Daoy (cell line): Measurements from ENCODE around the gene SLX1B. TPM values are rescaled to one million over a fixed set of nuclear protein-coding genes. Genes with fewer than 3 reads are reported as not detected.
"Not testable (repeated sequence)": the region's sequence is repeated elsewhere in the genome, so short reads cannot be mapped to it uniquely, and the experiment has no call there.

Experiments used
- DNase-seq: peaks from one replicate; pipeline ENCODE4 v3.0.0-alpha.2; 2015; ENCODE audit warnings: low read depth
- total RNA-seq: library from RNA; depleted of rRNA; stranded (reverse); fragments of >200 nt; shearing (Covaris generic); gene quantifications from 2 replicates; pipeline ENCODE4 v1.2.3, GENCODE V29; 2014; rRNA removed

SLX1B gene
- 10.4 and 22.5 TPM in 2 replicates for total RNA-seq

DNA sequence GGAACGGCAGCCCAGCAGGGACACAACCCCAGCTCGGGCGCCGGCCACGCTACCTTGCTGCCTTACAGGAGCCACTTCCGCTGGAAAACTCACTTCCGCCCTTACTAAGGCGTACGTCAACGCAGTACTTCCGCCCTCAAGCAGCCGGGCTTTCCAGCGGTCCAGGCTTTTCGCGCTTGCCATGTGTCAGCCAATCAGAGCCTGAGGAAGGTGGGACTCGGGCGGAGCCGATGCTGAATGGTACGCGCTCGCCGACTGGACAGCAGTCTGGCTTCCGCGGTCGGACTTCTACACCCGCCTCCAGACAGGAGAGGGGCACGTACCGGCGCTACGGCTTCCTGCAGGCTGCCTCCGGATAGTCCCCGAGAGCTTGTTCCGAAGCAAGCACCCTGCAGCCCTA is at the start of gene SLX1B, which contains the start of gene BOLA2:
SLX1B (plus strand) TSS at position 265 of the 400 bp plus-strand sequence.
BOLA2 (minus strand) TSS at position 83 of the 400 bp plus-strand sequence. CDS start 98 bp downstream, outside the sequence.
- not testable (repeated sequence) for DNase-seq

DNA sequence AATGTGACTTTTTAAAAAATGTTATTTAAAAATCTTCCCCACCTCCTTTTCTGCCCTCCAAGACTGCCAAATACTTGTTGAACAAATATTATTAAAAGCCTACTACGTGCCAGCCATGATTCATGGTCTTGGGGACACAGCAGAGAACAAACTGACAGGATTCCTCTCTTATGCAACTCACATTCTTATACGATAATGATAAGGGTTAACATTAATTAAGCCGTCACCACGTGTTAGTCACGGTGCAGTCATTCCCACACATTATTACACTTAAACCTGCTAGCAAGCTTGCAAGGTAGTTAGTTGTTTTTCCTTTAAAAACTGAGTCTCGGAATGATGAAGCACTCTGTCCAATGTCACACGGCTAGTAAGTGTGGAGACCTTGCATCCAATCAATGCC is 49.1 kb upstream of the SLX1B start:
- peak; percentile 29 for DNase-seq

DNA sequence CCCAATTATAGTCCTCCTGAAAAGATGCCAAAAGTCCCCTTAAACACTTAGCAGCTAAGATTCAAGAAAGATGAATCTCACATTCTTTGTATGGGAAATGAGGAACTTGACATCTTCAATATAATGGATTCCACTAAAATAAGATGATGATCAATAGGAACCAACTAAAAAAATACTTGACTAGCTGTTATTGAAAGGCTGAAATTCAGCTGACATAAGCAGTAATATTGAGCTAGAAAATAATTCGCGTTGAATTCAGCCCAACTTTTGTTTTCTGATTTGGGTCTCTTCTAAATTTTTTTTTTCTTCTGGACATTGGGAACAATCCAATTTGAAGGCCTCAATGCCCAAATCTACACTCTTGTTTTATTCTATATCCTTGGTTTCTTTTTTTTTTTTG is 30.7 kb upstream of the SLX1B start:
- not testable (repeated sequence) for DNase-seq

DNA sequence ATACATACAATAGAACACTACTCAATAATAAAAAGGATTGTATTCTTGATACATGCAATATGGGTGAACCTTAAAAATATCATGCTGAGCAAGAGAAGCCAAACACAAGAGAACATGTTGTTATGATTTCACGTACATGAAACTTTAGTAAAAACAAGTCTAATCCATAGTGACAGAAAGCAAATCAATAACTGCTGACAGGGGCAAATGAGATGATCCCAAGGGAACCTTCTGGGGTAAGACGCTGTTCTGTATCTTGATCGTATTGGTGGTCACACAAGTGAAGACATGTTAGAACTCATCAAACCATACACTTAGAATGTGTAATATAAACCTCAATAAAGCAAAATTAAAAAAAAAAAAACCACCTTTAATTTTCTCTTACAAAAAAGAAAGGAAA is 28.9 kb upstream of the SLX1B start:
- DNase-seq, result not testable (repeated sequence)

DNA sequence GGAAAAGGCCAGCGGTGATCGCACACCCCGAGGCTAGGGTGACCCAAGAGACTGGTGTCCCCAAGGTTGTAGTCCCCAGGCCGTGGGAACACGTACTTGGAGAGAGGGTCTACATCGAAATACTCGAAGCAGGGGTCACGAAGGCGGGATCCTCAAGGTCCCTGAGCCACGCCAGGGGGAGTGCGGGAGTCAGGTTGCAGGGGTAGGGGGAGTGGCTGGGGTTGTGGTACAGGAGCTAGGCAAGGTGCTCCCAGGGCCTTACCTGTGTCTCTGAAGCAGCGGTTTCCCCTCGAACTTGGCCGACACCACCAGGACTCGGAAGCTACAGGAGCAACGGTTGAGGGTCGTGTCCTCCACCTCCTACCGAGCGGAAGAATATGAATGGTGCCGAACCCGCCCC is 579 bp upstream of the SLX1B start:
- DNase-seq, result not testable (repeated sequence)

DNA sequence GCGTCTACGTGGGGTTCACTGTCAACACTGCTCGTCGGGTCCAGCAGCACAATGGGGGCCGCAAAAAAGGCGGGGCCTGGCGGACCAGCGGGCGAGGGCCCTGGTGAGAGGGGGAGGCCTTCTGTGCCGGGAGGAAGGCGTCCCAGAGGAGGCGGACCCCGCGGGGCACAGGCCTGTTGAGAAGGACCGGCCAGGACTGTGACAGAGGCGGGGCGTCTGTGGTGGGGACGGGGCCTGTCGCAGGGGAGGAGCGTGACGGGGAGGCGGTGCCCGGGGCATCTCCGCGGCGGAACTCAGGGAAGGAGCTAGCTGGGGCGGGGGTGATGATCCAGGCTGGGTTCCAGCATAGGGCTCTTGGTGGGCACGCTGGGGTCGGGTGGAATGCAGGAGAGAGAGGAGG is 495 bp downstream of the SLX1B start:
- not testable (repeated sequence) for DNase-seq

DNA sequence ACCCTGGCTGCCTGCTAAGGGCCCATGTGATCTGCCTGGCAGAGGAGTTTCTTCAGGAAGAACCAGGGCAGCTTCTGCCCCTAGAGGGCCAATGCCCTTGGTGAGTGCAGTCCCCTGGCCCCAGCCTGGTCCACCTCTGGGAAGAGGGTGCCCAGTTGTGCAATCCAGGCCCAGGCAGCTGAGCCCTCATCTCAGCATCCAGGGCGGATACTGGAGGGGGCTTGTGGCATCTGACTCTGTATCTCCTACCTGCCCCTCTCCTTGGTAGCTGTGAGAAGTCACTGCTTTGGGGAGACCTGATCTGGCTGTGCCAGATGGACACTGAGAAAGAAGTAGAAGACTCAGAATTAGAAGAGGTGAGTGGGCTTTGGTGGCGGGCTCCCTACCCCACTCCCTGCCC is 3.3 kb downstream of the SLX1B start:
- DNase-seq, result not testable (repeated sequence)

DNA sequence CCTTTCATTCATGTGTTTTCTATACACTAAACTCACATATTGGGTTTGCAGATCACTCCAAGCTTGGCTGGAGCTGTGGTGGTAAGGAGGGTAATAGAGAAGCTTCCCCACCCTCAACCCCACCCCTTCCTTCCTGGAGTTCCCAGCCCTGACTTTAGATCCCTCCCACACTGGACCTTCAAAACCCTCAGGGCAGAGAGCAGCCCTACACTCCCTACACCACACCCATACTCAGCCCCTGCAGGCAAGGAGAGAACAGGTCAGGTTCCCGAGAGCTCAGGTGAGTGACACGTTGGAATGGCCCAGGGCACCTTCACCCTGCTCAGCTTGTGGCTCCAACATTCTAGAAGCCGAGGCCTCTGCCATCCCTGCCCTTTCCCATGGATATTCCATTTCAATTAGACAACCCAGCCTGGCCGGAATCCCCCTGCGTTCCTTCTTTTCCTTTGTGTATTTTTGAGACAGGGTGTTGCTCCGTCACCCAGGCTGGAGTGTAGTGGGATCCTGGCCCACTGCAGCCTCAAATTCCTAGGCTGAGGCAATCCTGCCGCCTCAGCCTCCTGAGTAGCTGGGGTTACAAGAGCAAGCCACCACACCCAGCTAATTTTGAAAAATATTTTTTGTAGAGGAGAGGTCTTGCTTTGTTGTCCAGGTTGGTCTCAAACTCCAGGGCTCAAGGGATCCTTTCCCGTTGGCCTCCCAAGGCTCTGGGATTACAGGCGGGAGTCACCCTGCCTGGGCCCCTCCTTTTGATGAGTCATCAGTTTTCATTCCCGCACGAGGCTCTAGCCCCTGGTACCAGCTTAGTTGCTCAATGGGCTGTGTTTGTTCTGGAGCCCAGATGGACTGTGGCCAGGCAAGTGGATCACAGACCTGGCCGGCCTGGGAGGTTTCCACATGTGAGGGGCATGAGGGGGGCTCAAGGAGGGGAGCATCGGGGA is 5.6 kb downstream of the SLX1B start, which contains the start of gene SULT1A4:
SULT1A4 (plus strand) TSS at position 208 of the 941 bp plus-strand sequence. CDS start 1,473 bp downstream, outside the sequence.
- DNase-seq, result not testable (repeated sequence)

DNA sequence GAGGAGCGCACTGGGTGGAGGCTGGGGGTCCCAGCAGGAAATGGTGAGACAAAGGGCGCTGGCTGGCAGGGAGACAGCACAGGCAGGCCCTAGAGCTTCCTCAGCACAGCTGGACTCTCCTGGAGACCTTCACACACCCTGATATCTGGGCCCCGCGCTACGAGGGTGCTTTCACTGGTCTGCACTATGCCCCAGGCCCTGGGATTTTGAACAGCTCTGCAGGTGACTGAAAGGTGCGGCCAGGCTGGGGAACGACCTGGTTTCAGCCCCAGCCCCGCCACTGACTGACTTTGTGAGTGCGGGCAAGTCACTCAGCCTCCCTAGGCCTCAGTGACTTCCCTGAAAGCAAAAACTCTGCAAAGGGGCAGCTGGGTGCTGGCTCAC is 6.3 kb downstream of the SLX1B start:
- not testable (repeated sequence) for DNase-seq

DNA sequence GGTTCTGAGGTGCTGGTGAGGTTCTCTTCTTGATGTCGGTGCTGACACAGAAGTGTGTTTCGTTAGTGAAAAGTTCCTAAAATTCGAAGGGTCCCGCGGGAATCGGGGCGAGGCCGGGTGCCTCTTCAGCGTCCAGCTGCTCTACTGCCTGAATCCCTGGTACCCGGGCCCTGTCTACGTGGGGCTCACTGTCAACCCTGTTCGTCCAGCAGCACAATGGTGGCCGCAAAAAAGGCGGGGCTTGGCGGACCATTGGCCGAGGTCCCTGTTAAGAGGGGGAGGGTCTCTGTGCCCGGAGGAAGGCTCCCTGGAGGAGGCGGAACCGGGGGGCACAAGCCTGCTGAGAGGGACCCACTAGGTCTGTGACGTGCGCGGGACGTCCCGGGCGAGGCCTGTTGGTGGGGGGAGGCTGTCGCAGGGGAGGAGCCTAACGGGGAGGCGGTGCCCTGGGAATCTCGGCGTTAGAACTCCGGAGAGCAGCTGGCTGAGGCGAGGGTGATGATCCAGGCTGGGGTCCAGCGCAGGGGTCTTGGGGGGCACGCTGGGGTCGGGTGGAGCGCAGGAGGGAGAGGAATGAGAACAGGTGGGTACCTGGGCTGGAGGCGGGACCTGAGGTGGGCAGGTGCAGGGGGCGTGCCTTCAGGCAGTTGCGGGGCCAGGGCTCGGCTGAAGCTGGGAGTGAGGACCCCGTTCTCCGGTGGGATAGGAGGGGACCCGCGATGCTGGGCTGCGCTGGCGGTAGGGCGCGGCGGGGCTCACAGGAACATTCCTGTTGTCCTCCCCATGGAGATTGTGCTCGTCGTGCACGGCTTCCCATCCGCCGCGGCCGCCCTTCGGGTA is 11.9 kb downstream of the SLX1B start:
- not testable (repeated sequence) for DNase-seq

DNA sequence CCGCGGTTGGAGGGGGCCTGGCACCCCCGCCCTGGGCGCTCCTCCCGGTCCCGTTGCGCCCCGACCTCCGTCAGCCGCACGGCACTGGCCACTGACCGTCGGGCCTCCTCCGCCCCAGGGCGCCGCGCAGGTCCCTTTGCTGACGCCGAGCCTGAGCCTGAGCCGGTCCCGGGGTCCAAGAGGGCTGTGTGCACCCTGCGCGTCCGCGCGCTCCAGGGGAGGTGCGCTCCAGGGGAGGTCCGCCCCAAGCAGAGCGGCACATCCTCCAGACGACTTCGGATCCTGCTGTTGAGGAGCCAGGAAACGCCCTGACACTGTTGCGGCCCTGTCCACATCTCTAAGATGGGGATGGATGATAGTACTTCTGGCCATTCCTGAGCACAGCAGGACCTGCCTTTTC is 12.6 kb downstream of the SLX1B start:
- DNase-seq, result not testable (repeated sequence)

DNA sequence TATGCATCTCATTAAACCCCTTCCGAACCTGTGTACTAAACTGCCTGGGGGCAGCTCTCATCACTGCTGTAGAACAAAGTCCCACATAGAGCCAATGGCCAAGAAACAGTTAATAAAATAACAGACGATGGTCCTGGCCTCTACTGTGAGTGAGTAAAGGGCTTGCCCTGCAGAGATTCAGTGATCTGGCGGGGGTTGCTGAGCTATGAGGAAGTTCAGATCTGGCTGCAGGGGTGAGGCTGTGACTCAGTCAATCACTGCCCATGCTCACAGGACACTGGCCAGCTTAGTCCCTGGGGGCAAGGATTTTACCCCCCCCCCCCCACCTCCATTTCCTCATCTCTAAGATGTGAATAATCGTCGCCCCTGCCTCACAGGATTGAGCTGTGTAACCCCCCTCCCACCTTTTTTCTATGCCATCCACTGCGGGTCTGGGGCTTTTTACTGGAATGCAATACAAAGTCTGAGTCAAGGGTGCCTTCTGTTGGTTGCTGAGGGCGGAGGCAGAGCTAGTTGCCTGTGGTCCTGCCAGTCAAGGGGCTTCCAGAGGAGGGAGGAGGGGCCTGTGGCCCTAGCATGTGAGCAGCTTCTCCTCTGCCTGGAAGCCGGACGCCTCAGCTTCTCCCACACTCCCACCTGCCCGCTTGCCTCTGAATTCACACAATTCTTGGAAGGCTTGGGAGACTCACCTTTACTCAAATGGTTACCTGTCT is 13.5 kb downstream of the SLX1B start:
- DNase-seq, result not testable (repeated sequence)

DNA sequence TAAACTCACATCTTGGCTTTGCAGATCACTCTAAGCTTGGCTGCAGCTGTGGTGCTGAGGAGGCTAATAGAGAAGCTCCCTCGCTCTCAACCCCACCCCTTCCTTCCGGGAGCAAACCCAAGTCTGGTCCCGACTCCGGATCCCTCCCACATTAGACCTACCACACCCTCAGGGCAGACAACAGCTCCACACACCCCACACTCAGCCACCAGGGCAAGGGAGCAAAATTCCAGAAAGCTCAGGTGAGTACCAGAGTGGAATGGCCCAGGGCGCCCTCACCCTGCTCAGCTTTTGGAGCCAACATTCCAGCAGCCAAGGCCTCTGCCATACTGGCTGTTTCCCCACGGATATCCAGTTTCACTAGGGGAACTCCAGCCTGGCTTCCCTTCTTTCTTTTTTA is 15.3 kb downstream of the SLX1B start:
- not testable (repeated sequence) for DNase-seq

DNA sequence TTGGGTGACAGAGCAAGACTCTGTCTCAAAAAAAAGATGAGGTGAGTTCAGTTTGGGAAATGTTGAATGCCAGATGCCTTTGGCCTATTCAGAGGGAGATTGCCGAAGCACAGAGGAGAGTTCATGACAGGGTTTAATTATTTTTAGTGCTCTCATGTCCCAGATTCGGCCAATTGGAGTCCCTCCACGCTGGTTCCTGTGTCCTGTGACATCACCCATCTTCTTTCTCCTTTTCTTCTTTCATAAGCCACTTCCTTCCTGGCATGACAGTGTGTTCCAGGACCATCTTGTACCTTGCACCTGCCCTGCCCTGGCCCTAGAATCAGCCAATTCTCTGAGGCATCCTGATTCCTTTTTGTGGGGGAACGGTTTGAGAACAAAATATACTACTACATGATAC is 17.7 kb downstream of the SLX1B start:
- not testable (repeated sequence) for DNase-seq

DNA sequence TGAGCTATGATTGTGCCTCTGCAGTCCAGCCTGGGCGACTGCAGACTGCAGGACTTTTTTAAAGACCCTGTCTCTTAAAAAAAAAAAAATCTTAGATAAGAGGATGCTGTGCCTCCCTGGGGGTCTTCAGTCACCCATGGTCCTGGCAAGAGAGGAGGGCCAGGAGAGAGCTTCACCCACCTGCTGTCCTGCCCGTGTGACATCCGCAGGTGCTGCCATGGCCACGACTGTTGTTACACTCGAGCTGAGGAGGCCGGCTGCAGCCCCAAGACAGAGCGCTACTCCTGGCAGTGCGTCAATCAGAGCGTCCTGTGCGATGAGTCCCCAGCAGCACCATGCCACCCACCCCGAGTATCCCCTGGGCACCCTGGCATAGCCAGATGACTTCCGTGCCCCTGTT is 27.9 kb downstream of the SLX1B start:
- DNase-seq, result not testable (repeated sequence)

DNA sequence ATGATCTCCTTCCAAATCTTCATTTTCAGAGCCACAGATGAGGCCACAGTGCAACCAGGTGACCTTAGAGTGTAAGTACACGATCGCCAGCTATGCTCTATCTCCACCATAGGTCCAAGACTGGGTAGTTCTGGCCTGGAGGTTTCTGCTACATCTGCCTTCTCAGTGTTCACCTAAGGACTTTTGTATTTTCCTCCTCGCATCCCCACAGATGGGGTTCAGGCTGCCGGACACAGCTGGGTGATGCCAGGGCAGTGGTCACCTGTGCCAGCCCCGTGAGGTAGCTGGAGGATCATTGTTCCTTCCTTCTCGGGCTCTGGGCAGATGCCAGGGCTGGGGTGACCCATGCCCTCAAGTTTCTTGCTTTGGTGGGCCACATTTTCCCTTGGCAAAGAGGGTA is 52.0 kb downstream of the SLX1B start, which contains the start of gene NPIPB12:
NPIPB12 (minus strand) TSS at position 101 of the 400 bp plus-strand sequence.
- not testable (repeated sequence) for DNase-seq

Other genes with a start within 250 kb of the SLX1B start
- 0.06 and 1.2 TPM in 2 replicates for gene NPIPB11, start 47.8 kb upstream of the SLX1B start, total RNA-seq
- gene BOLA2, start 182 bp upstream of the SLX1B start, total RNA-seq, result 57.3 and 76.3 TPM in 2 replicates
- gene SULT1A4, start 5.4 kb downstream of the SLX1B start, total RNA-seq, result 4.4 TPM in 1 of 2 replicates, not detected in the other
- gene NPIPB12, start 51.9 kb downstream of the SLX1B start, total RNA-seq, result 2.5 and 6.6 TPM in 2 replicates
- 0.40 and 0.89 TPM in 2 replicates for gene SPN, start 208.7 kb downstream of the SLX1B start, total RNA-seq
- gene QPRT, start 224.6 kb downstream of the SLX1B start, total RNA-seq, result 0.11 TPM in 1 of 2 replicates, not detected in the other